Glutamatergic neuron (in vitro differentiated cells): ENCODE measurements around the gene EXOG. TPM values are rescaled to one million over a fixed set of nuclear protein-coding genes. Genes with fewer than 3 reads are reported as not detected.

Experiments used
- DNase-seq: peaks from one replicate; pipeline ENCODE4 v3.0.0; 2022
- H3K27ac Mint-ChIP-seq: one replicate; pipeline ENCODE4 v1.8.0; 2020; ENCODE audit warnings: mild to moderate bottlenecking, mixed read lengths, inconsistent platforms; ENCODE audit not compliant: unreplicated experiment
- H3K27me3 Mint-ChIP-seq: one replicate; pipeline ENCODE4 v1.8.0; 2020; ENCODE audit warnings: mild to moderate bottlenecking, moderate library complexity, mixed read lengths, inconsistent platforms; ENCODE audit not compliant: unreplicated experiment
- H3K36me3 Mint-ChIP-seq: one replicate; pipeline ENCODE4 v1.8.0; 2020; ENCODE audit warnings: mild to moderate bottlenecking, mixed read lengths, inconsistent platforms; ENCODE audit not compliant: unreplicated experiment
- H3K4me1 Mint-ChIP-seq: one replicate; pipeline ENCODE4 v1.8.0; 2020; ENCODE audit warnings: mild to moderate bottlenecking, low read depth, mixed read lengths, inconsistent platforms; ENCODE audit not compliant: unreplicated experiment
- H3K4me3 Mint-ChIP-seq: one replicate; pipeline ENCODE4 v1.8.0; 2020; ENCODE audit warnings: mild to moderate bottlenecking, mixed read lengths, inconsistent platforms; ENCODE audit not compliant: unreplicated experiment
- H3K9me3 Mint-ChIP-seq: one replicate; pipeline ENCODE4 v1.8.0; 2020; ENCODE audit warnings: mild to moderate bottlenecking, moderate library complexity, mixed read lengths, inconsistent platforms; ENCODE audit not compliant: unreplicated experiment
- CTCF ChIP-seq: fragments of 200-600 bp; sonication (generic); IDR thresholded peaks from one replicate; pipeline ENCODE4 v1.5.0; 2021; ENCODE audit not compliant: partially characterized antibody, unreplicated experiment
- total RNA-seq: library from RNA; stranded (reverse); fragmentation: NEBNext Ultra II Directional; extraction: Animal tissue kit (Norgen Biotek cat#: 25700); gene quantifications from one replicate; pipeline ENCODE4 v1.2.1, GENCODE V29; 2021; ENCODE audit not compliant: unreplicated experiment

Gene EXOG
- total RNA-seq, 1 donor from 2014 or later: 20.9 TPM

DNA sequence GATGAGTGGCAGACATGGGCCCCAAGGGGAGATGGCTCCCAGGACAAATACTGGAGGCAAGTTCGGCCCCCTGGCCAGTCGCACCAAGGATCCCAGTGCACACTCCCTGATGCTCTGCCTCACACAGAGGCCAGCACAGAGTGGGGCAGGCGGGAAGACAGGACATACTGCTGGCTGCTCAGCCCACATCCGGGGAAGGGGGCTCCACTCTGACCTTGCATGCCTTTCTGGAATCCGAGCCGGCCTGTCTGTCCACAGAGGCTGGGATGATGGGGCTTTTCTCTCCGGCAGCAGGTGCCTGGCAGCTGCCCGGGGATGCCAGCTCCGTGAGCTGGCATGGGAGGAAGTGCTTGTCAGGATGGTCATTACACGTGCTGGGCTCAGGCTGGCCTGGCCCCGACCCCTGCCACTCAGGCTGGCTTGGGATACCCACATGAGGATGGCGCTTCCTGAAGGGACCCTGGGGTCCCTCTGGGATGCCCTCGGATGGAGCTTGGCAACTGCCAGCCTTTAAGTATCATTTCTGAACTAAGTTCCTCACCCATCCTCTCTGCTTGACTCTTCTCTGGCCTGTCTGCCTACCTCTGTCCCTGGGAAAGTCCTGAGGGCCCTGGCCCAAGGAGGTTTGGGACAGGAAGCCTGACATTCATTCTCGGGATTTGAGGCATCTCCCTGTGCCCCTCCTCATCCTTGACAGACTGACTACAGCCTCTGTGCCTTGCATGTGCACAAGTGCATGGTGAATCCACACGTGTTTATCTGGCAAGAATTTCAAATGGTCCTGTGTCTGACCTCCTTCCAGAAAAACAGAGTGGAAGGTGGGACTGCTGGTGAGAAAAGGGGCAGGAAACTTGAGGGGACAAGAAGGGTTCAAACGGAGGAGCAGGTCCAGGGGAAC, 46.5 kb downstream of the EXOG start:
- H3K4me3 Mint-ChIP-seq: no peak overlapping the region

DNA sequence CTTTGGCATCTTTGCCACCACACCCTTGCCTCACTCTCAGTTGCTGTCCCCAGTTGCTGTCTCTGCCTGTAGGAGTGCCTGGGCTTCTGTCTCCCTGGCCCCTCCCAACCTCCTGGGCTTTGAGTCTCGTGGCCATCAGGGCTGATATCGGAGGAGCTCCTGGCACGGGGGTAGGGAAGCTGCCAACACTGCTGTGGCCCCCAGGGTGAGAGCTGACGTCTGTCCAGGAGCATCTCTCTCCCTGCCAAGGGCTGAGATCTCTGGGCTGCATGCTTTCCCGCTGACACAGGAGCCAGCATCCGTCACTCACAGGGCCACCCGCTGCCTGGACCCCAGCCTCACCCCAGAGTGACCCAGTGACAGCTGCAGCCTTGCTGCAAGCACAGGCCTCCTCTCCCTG, 47.4 kb downstream of the EXOG start:
- Mint-ChIP-seq H3K4me1 (peaks cover 8% of the 10 kb centered on the region), H3K9me3 (no peaks in the 10 kb centered on the region), H3K27me3 (no peaks in the 10 kb centered on the region), H3K4me3 (no peak overlapping the region), H3K36me3 (no peaks in the 10 kb centered on the region), H3K27ac (no peak overlapping the region)
- TF ChIP-seq CTCF: no peak
- no peak for DNase-seq

More for the DNA sequence above, 46.5 kb downstream of the EXOG start:
- no peaks in the 10 kb centered on the region for H3K27me3 Mint-ChIP-seq
- H3K36me3 Mint-ChIP-seq: no peaks in the 10 kb centered on the region
- peaks cover 8% of the 10 kb centered on the region for H3K4me1 Mint-ChIP-seq
- peaks cover 1% of the 10 kb centered on the region for H3K9me3 Mint-ChIP-seq
- TF ChIP-seq CTCF: no peak
- no peak overlapping the region for H3K27ac Mint-ChIP-seq
- DNase-seq: no peak

GRCh38 chr3:38544926-38545325, 48.8 kb downstream of the EXOG start:
- no peaks in the 10 kb centered on the region for H3K36me3 Mint-ChIP-seq
- H3K27me3 Mint-ChIP-seq: no peaks in the 10 kb centered on the region
- H3K9me3 Mint-ChIP-seq: no peaks in the 10 kb centered on the region
- no peak for TF ChIP-seq CTCF
- H3K4me3 Mint-ChIP-seq: no peak overlapping the region
- no peak for DNase-seq
- no peak overlapping the region for H3K27ac Mint-ChIP-seq
- H3K4me1 Mint-ChIP-seq: peaks cover 8% of the 10 kb centered on the region

DNA sequence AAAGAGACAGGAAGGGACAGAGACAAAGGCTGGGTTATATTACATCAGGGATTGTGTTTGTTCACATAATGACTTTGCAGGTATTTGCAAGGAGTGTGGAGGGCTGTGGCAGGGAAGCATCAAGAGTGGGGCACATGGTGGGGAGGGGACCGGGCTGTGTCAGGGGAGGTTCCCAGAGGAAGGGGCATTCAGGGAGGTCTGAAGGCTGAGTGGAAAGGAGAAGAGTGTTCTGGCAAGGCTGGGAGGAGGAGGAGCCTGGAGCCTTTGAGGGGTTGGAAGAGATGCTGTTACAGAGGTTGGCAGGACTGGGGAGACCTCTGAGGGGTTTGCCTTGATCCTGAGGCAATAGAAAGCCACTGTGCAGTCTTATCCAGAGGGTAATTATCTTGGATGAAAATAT, 49.4 kb downstream of the EXOG start:
- Mint-ChIP-seq H3K27me3 (no peaks in the 10 kb centered on the region), H3K36me3 (no peaks in the 10 kb centered on the region), H3K4me1 (peaks cover 8% of the 10 kb centered on the region), H3K4me3 (no peak overlapping the region), H3K27ac (no peak overlapping the region), H3K9me3 (no peaks in the 10 kb centered on the region)
- no peak for TF ChIP-seq CTCF
- no peak for DNase-seq

DNA sequence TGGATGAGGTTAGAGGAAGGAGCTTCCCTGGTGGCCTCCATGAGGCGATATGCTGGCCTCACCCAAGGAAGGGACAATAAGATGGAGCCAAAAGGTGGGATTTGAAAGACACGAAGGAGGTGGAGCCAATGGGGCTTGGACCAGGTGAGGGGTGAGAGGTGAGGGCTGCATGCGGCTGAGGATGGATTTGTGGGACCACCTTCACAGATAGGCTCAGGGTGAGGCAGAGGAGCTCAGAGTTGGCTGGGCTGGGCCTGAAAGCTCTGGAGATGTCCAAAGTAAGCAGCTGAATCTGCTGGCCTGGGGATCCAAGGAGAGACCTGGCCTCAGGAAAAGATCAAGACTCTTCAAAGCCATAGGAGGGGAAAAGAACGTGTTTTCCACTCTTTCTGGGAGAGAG, 49.8 kb downstream of the EXOG start:
- H3K36me3 Mint-ChIP-seq: no peaks in the 10 kb centered on the region
- peaks cover 8% of the 10 kb centered on the region for H3K4me1 Mint-ChIP-seq
- DNase-seq: no peak
- peaks cover under 1% of the 10 kb centered on the region for H3K9me3 Mint-ChIP-seq
- no peak overlapping the region for H3K4me3 Mint-ChIP-seq
- H3K27me3 Mint-ChIP-seq: peaks cover 2% of the 10 kb centered on the region
- no peak overlapping the region for H3K27ac Mint-ChIP-seq
- no peak for TF ChIP-seq CTCF
